SU-DHL-6 (cell line): ENCODE results near the gene MED15.
"Not testable (repeated sequence)": the region's sequence is repeated elsewhere in the genome, so short reads cannot be mapped to it uniquely, and the experiment has no call there.

Experiments used
- H2AFZ ChIP-seq: fragments of 200-600 bp; sonication (generic); 2 replicates; pipeline ENCODE4 v1.6.1; 2014; ENCODE audit warnings: low read depth, mild to moderate bottlenecking, moderate library complexity, mixed read lengths, antibody characterized with exemption, low read length; ENCODE audit not compliant: severe bottlenecking
- H3F3A ChIP-seq: fragments of 200-600 bp; shearing (Covaris generic); 2 replicates; pipeline ENCODE4 v1.6.0; 2016; ENCODE audit warnings: antibody characterized with exemption, mild to moderate bottlenecking; ENCODE audit not compliant: insufficient read depth
- H3K27ac ChIP-seq: fragments of 200-600 bp; sonication (generic); 2 replicates; pipeline ENCODE4 v1.5.1; 2016; ENCODE audit warnings: low read depth, mild to moderate bottlenecking, low read length, moderate library complexity, mixed read lengths
- H3K27me3 ChIP-seq: fragments of 200-600 bp; sonication (generic), shearing (Covaris generic); 2 replicates; pipeline ENCODE4 v1.6.0; 2014; ENCODE audit warnings: mild to moderate bottlenecking, low read length
- H3K36me3 ChIP-seq: fragments of 200-600 bp; sonication (generic); 2 replicates; pipeline ENCODE4 v1.6.1; 2014; ENCODE audit warnings: mild to moderate bottlenecking, low read length, mixed read lengths
- H3K4me2 ChIP-seq: fragments of 300-600, 200-600 bp; shearing (Covaris generic), sonication (generic); 2 replicates; pipeline ENCODE4 v1.6.0; 2014; ENCODE audit warnings: low read length, low read depth, mild to moderate bottlenecking; ENCODE audit not compliant: poor library complexity, severe bottlenecking
- H3K4me3 ChIP-seq: fragments of 200-600 bp; sonication (generic); 2 replicates; pipeline ENCODE4 v1.5.1; 2014; ENCODE audit warnings: antibody characterized with exemption, low read length, mild to moderate bottlenecking, mixed read lengths; ENCODE audit not compliant: insufficient read depth, poor library complexity, severe bottlenecking
- H3K79me2 ChIP-seq: fragments of 200-600 bp; sonication (generic); 2 replicates; pipeline ENCODE4 v1.6.1; 2014; ENCODE audit warnings: mild to moderate bottlenecking, low read length, moderate library complexity; ENCODE audit not compliant: insufficient read depth
- H3K9ac ChIP-seq: fragments of 200-600 bp; sonication (generic); 2 replicates; pipeline ENCODE4 v1.7.0; 2014; ENCODE audit warnings: mild to moderate bottlenecking, low read length
- H3K9me2 ChIP-seq: fragments of 200-600 bp; sonication (generic); replicated peaks from 2 replicates; pipeline ENCODE4 v1.6.1; 2014; ENCODE audit warnings: low read length; ENCODE audit not compliant: insufficient read depth
- H3K9me3 ChIP-seq: fragments of 200-600 bp; sonication (generic); 2 replicates; pipeline ENCODE4 v1.6.1; 2014; ENCODE audit warnings: low read length, mixed read lengths; ENCODE audit not compliant: insufficient read depth
- H4K20me1 ChIP-seq: fragments of 200-600 bp; sonication (generic); 2 replicates; pipeline ENCODE4 v1.6.1; 2014; ENCODE audit warnings: low read depth, mild to moderate bottlenecking, antibody characterized with exemption, low read length, moderate library complexity, mixed read lengths
- EZH2phosphoT487 ChIP-seq: fragments of 200-600 bp; sonication (generic), shearing (Covaris generic); conservative IDR thresholded peaks from 2 replicates; pipeline ENCODE4 v1.6.1; 2018; ENCODE audit warnings: mild to moderate bottlenecking, antibody characterized with exemption, low read length, moderate library complexity, mixed read lengths
- TF ChIP-seq, protein P1 (sequence below): fragments of 200-600 bp; sonication (generic); IDR thresholded peaks from one replicate; pipeline ENCODE4 v1.5.1; 2017; ENCODE audit warnings: antibody characterized with exemption, mild to moderate bottlenecking, low read length, moderate library complexity; ENCODE audit not compliant: insufficient read depth, poor library complexity, severe bottlenecking

Gene MED15

DNA sequence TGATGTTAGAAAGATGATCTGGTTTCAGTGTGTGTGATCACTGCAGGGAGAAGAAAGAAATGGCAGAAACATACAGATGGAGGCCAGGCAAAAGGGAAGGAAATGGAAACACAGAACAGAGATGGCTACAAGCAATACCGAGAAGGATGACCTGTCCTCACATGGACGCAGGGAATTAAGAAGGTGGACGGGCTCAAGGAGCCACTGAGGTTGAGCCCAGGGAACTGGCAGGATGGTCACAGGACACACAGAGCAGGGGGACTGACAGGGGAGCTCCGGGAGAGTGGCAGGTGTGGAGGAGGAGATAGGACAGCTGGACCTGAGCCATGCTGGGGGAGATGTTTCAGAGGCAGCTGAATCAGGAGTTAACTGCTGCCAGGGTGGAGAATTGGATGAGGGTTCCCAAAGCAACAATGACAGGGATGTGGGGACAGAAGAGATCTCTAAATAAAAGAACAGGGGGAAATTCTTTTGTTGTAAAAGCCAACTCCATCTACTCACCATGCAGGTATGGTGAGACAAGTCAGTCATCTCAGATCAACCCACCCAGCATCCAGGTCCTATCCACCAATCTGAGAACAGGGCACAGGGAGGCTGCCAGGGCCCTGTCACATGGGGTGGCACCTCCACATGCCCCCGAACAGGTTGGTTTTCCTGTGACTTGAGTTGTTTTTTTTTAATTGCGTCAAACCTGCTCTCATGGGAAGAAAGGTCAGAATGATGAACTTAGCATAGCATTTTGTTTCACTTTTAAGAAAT, 38.1 kb upstream of the MED15 start:
- Histone ChIP-seq H3K4me3 (no peak overlapping the region), H3K79me2 (no peaks in the 10 kb centered on the region), H3F3A (no peaks in the 10 kb centered on the region), H3K9me2 (no peaks in the 10 kb centered on the region), H4K20me1 (no peaks in the 10 kb centered on the region), H3K4me2 (no peak overlapping the region), H3K9me3 (no peaks in the 10 kb centered on the region), H3K27ac (no peak overlapping the region), H2AFZ (no peak overlapping the region), H3K9ac (no peak overlapping the region), H3K36me3 (no peaks in the 10 kb centered on the region), H3K27me3 (no peaks in the 10 kb centered on the region)
- TF ChIP-seq, protein P1, sequence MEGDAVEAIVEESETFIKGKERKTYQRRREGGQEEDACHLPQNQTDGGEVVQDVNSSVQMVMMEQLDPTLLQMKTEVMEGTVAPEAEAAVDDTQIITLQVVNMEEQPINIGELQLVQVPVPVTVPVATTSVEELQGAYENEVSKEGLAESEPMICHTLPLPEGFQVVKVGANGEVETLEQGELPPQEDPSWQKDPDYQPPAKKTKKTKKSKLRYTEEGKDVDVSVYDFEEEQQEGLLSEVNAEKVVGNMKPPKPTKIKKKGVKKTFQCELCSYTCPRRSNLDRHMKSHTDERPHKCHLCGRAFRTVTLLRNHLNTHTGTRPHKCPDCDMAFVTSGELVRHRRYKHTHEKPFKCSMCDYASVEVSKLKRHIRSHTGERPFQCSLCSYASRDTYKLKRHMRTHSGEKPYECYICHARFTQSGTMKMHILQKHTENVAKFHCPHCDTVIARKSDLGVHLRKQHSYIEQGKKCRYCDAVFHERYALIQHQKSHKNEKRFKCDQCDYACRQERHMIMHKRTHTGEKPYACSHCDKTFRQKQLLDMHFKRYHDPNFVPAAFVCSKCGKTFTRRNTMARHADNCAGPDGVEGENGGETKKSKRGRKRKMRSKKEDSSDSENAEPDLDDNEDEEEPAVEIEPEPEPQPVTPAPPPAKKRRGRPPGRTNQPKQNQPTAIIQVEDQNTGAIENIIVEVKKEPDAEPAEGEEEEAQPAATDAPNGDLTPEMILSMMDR = no peak
- no peak for TF ChIP-seq EZH2phosphoT487

DNA sequence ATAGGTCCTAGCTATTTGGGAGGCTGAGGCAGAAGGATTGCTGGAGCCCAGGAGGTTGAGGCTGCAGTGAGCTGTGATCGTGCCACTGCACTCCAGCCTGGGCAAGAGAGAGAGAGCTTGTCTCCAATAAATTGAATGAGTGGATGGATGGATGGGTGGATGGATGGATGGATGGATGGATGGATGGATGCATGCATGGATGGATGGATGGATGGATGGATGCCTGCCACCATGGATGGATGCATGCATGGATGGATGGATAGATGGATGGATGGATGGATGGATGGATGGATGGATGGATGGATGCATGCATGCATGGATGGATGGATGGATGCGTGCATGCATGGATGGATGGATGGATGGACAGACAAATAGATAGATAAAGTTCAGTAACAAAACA, 36.9 kb upstream of the MED15 start:
- not testable (repeated sequence) for H3K27me3 ChIP-seq, H3K36me3 ChIP-seq, H4K20me1 ChIP-seq, H3K4me2 ChIP-seq, H3K9me3 ChIP-seq, H3K9me2 ChIP-seq, H3F3A ChIP-seq, H3K27ac ChIP-seq, H3K4me3 ChIP-seq, H3K79me2 ChIP-seq, H2AFZ ChIP-seq, H3K9ac ChIP-seq

DNA sequence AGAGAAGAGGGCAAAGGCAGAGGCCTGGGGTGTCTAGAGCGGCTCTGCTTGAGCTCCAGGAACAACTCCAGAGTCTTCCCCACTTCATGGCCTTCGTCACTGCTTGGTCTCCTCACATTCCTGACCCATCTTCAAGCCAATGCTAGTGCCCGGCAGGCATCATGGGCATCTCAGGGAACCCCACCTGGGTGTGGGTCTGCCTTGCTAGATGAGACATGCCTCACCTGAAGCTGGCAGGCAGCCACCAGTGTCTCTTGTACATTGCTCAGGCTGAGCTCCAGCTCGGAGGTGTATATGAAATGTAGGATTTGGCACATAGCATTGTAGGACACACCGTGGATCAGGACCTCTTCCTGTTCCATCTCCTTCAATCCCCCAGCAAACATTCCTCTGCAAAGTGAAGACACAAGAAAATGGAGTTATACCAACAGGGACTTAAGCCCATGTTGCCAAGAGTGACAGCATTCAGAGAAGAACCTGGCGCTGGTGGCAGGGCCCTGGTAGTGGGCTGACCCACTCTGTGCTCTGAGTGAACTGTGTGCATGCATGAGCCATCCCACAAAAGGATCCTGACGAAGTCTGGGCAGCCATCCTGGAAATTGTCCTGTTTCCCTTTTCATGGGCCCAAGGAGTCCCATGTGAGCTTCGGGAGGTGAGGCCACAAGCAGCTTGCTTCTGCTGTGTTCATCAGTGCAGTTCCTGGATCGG, 36.1 kb upstream of the MED15 start:
- H3K9me2 ChIP-seq = no peaks in the 10 kb centered on the region
- no peaks in the 10 kb centered on the region for H3K79me2 ChIP-seq
- no peak overlapping the region for H3K4me2 ChIP-seq
- H2AFZ ChIP-seq = no peak overlapping the region
- H3K36me3 ChIP-seq = no peaks in the 10 kb centered on the region
- no peak overlapping the region for H3K9ac ChIP-seq
- no peak overlapping the region for H3K27ac ChIP-seq
- H3K27me3 ChIP-seq = no peaks in the 10 kb centered on the region
- no peak overlapping the region for H3K4me3 ChIP-seq
- H3K9me3 ChIP-seq = no peaks in the 10 kb centered on the region
- no peaks in the 10 kb centered on the region for H4K20me1 ChIP-seq
- H3F3A ChIP-seq = no peaks in the 10 kb centered on the region
- no peak for TF ChIP-seq EZH2phosphoT487
- TF ChIP-seq, protein P1 = no peak
